Frontal cortex (tissue), 4 donors: Measurements from ENCODE around the gene C1QTNF4. TPM values are rescaled to one million over a fixed set of nuclear protein-coding genes. Genes with fewer than 3 reads are reported as not detected.
"Not testable (repeated sequence)": the region's sequence is repeated elsewhere in the genome, so short reads cannot be mapped to it uniquely, and the experiment has no call there.

Source experiments
- DNase-seq, 2 donors: peaks; one replicate each; pipeline ENCODE4 v3.0.0; 2012; ENCODE audit warnings: low spot score in 2 of 2
- FAIRE-seq: peaks from 2 replicates; lab custom pipeline; 2012; peaks lifted over from hg19 to GRCh38; lab: Jason Lieb, UNC
- total RNA-seq: library from RNA; depleted of rRNA; stranded (reverse); fragments of >200 nt; gene quantifications from one replicate; pipeline ENCODE4 v1.2.3, GENCODE V29; 2014
- donor health status: control.
- donor health status: control.
- donor health status: control.

C1QTNF4 gene
- 14.7 TPM for total RNA-seq

- FAIRE-seq, result no peak
These were observed at the start of gene C1QTNF4 for GRCh38 chr11:47593934-47594855. Gene C1QTNF4, minus strand, starts transcription at chr11:47594411. Its CDS starts 3,601 bp downstream, at chr11:47590810.

DNA sequence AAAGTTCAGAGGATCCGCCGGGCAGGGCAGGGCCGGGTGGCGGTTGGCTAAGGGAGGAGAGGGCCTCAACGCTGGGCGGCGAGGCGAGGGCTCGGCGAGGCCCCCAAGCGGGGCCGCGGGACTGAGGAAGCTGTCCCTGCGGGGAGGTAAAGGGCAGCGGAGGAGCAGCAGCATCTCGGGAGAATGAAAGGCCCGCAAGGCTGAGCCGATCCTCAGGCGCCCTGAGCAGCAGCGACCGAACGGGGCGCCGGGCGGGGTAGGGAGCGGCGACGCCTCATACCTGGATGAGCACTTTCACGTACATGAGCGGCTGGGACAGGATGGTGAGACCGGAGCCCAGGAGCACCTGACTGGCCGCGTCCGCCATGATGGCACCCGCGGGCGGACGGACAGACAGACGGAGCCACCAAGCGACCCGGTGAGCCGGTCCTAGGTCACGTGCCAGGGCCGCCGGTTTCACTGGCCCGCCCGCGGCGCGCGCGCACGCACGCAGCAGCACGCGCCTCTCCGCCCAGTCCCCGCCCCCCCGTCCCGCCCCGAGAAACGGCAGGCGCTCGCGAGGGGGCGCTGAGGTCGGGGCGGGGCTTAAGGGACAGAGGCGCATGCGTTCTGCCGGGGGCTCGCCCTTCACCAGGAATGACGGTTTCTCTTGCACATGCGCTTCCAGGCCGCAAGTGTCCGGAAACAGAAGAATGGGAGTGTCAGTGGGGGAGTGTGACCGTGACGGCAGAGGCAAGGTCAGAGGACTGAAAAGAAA, 48.1 kb upstream of the C1QTNF4 start, which contains the start of gene MTCH2:
Gene MTCH2, minus strand, starts transcription at position 461 of the 757 bp plus-strand sequence. Its CDS starts 94 bp downstream, at position 367.
- no peak for FAIRE-seq

More at GRCh38 chr11:47593934-47594855, at the start of gene C1QTNF4:
- DNase-seq, result no peak

GRCh38 chr11:47641600-47642098, 47.4 kb upstream of the C1QTNF4 start:
- no peak for FAIRE-seq
- peak; percentile 24 to 37 for DNase-seq

More for the DNA sequence above, 48.1 kb upstream of the C1QTNF4 start, which contains the start of gene MTCH2:
- peak; percentile 90 to 93 for DNase-seq

- FAIRE-seq, result not testable (repeated sequence)
These were observed 46.3 kb upstream of the C1QTNF4 start for GRCh38 chr11:47640506-47640905.

DNA sequence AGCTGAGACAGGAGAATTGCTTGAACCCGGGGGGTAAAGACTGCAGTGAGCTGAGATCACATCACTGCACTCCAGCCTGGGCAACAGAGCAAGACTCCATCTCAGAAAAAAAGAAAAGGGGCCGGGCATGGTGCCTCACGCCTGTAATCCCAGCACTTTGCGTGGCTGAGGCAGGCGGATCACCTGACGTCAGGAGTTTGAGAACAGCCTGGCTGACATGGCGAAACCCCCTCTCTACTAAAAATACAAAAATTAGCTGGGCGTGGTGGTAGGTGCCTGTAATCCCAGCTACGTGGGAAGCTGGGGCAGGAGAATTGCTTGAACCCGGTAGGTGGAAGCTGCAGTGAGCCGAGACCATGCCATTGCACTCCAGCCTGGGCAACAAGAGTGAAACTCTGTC, 42.1 kb upstream of the C1QTNF4 start:
- FAIRE-seq, DNase-seq: not testable (repeated sequence)

More at GRCh38 chr11:47640506-47640905, 46.3 kb upstream of the C1QTNF4 start:
- not testable (repeated sequence) for DNase-seq

DNA sequence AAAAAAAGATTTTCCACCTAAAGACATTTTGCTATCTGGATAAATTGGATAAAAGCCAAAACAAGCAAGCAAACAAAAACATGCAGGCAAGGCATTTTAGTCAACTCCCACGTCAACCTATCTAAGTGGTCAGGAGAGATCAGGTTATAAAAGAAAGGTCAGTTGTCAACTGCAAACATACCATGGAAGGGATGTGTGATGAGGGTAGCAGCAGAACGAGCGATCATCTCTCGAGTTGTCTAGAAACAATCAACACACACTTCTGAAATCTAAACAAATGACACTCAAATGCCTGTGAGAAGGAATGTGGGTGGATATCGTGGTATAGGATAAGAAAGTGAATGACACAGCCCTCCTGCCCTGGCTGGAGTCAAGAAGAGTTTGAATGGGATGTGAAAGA, 37.3 kb upstream of the C1QTNF4 start:
- FAIRE-seq (no peak), DNase-seq (no peak)

DNA sequence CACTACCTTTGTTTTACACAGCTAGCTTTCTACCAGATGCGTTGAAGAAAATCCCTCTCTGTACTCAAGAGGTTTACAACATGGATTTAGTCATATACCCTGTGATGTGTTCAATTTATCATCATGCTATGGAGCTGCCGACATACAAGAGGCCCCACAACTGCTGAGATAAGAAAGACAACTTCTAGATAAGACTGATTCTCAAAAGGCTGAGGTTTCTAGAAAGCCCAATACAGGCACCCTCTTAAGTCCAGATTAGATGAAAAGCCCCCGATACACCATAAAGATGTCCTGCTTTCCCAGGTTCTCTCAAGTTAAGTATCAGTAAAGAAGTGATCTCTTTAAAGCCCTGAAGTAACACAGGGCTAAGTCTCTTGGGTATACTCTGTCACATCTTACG, 33.8 kb upstream of the C1QTNF4 start:
- no peak for DNase-seq
- FAIRE-seq, result no peak

DNA sequence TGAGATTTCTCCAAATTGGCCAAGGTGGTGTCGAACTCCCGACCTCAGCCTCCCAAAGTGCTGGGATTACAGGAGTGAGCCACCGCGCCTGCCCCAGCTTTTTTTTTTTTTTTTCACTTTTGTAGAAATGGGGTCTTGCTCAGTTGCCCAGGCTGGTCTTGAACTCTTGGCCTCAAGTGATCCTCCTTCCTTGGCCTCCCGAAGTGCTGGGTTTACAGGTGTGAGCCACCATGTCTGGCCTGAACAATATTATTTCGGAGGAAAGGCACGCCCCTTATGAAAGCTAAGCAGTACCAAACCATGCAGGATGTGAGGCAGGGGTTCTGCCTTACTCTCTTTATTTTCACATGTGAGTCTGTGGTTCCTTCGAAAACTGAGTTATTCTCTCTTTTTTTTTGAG, 32.0 kb upstream of the C1QTNF4 start:
- no peak for FAIRE-seq
- DNase-seq, result no peak

DNA sequence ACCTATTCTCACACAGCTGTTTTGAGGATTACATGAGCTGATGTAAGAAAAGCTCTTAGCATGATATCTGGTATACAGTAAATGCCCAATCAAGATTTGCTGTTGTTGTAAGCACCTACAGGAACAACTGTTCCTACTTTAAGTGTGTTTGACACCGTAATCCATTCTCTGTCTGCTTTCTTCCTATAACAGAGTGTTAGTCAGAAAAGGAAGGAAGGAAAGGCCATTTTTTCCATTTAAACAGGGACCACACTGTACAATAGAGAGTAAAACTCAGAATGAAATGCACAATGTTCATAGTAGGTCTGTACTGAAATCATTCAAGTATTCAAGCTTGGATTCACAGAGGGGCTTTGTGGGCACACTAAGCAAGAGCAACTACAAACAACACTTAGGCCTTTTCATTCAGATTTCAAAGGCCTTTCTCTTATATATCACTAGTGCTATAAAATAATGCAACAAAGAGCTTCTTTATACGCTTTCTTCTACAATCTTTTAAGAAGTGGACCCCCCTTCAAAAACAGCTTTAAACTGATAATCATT, 26.7 kb upstream of the C1QTNF4 start:
- FAIRE-seq, result no peak
- DNase-seq, result no peak

GRCh38 chr11:47617417-47617809, 23.2 kb upstream of the C1QTNF4 start:
- FAIRE-seq, result no peak
- DNase-seq, result no peak

GRCh38 chr11:47616726-47617416, 22.7 kb upstream of the C1QTNF4 start:
- peak in 1 of 2 donors; percentile 47 for DNase-seq
- no peak for FAIRE-seq

GRCh38 chr11:47615249-47615648, 21.0 kb upstream of the C1QTNF4 start:
- no peak for DNase-seq

GRCh38 chr11:47611348-47611794, 17.2 kb upstream of the C1QTNF4 start:
- DNase-seq (peak in 1 of 2 donors; percentile 14), FAIRE-seq (no peak)

More at GRCh38 chr11:47615249-47615648, 21.0 kb upstream of the C1QTNF4 start:
- FAIRE-seq, result no peak

- FAIRE-seq, result no peak
- no peak for DNase-seq
These were observed 15.5 kb upstream of the C1QTNF4 start for GRCh38 chr11:47609675-47610074.

DNA sequence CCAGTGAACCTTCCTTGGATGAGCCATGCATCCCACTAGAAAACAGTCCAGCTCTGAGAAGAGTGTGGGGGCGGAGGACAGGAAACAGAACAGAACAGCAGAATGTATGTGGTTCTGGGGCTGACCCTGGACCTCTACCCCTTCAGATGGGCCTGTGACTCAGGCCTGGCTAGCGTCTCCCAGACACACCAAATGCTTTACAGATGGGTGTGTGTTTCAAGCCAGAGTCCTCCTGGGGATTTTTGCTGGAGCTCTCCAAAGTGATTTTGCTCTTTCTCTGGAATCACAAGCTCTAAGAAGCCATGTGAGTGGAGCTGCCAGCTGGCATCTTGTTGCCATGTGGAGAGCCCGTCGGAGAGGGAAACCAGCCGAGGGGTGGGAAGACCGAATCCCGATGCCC, 13.2 kb upstream of the C1QTNF4 start:
- peak in 1 of 2 donors; percentile 19 for DNase-seq

GRCh38 chr11:47606731-47607130, 12.5 kb upstream of the C1QTNF4 start:
- FAIRE-seq (no peak), DNase-seq (no peak)

More for the DNA sequence above, 13.2 kb upstream of the C1QTNF4 start:
- no peak for FAIRE-seq

- FAIRE-seq, result no peak
- DNase-seq, result no peak
These were observed 11.7 kb upstream of the C1QTNF4 start for GRCh38 chr11:47605921-47606320.

GRCh38 chr11:47603295-47603694, 9.1 kb upstream of the C1QTNF4 start:
- no peak for FAIRE-seq

DNA sequence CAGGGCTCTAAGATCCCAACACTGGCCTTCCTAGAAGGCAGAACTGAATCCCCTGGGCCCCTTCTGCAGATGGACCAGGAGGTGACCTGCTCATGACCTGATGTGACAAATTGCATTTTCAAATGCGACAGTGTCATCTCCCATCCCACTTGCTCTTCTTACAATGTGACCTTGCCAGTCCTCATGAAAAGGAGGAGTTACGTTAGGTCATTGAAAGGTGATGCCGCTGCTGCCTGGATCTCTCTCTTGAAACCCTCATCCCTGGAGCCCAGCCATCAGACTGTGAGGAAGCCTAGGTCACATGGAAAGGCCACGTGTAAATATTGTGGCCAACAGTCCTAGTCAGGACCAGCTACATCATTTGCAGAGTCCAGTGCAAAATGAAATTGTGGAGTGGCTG, 5.7 kb upstream of the C1QTNF4 start:
- DNase-seq, result no peak
- no peak for FAIRE-seq

More at GRCh38 chr11:47603295-47603694, 9.1 kb upstream of the C1QTNF4 start:
- DNase-seq, result no peak
